Lower lobe of right lung (tissue), 1 donor: ENCODE data around the gene UNKL. TPM values are rescaled to one million over a fixed set of nuclear protein-coding genes. Genes with fewer than 3 reads are reported as not detected.

Experiments used
- total RNA-seq: library from RNA; stranded (reverse); fragmentation: NEBNext Ultra II Directional; extraction: Animal tissue kit (Norgen Biotek cat#: 25700); gene quantifications from one replicate; pipeline ENCODE4 v1.2.1, GENCODE V29; 2021
- donor health status: DM: no; HTN: yes; CAD: no; lungs with severe emphysema.

Gene UNKL
- total RNA-seq, 1 donor from 2014 or later: 23.1 TPM

Other genes with a start within 250 kb of the UNKL start
- 2.9 TPM for gene TPSG1, start 189.4 kb downstream of the UNKL start, total RNA-seq
- gene TPSB2, start 184.5 kb downstream of the UNKL start, total RNA-seq: 168 TPM
- 103 TPM for gene TPSAB1, start 174.0 kb downstream of the UNKL start, total RNA-seq
- 9.6 TPM for gene TPSD1, start 158.6 kb downstream of the UNKL start, total RNA-seq
- gene UBE2I, start 105.1 kb downstream of the UNKL start, total RNA-seq: 93.4 TPM
- 8.4 TPM for gene BAIAP3, start 81.1 kb downstream of the UNKL start, total RNA-seq
- gene TSR3, start 62.8 kb downstream of the UNKL start, total RNA-seq: 39.5 TPM
- 89.5 TPM for gene GNPTG, start 62.8 kb downstream of the UNKL start, total RNA-seq
- gene UQCC4, start 6.0 kb upstream of the UNKL start, total RNA-seq: 9.7 TPM
- gene PERCC1, start 16.4 kb upstream of the UNKL start, total RNA-seq: not detected
- 3.1 TPM for gene CCDC154, start 29.9 kb upstream of the UNKL start, total RNA-seq
- 146 TPM for gene CLCN7, start 60.3 kb upstream of the UNKL start, total RNA-seq
- gene PTX4, start 74.2 kb upstream of the UNKL start, total RNA-seq: not detected
- gene TELO2, start 78.7 kb upstream of the UNKL start, total RNA-seq: 27.5 TPM
- gene TMEM204, start 119.0 kb upstream of the UNKL start, total RNA-seq: 63.1 TPM
- gene IFT140, start 197.4 kb upstream of the UNKL start, total RNA-seq: 42.2 TPM
- gene CRAMP1, start 197.7 kb upstream of the UNKL start, total RNA-seq: 24.1 TPM